ENCODE data around the gene MICOS13.

MICOS13 gene

GRCh38 chr19:5641171-5641570 is 39.1 kb downstream of the MICOS13 start:
- CTCF ChIA-PET: no interaction called here

GRCh38 chr19:5637971-5638370 is 42.3 kb downstream of the MICOS13 start:
- no peak for TF ChIP-seq ZNF555 (tag by site-specific recombination; conservative IDR thresholded peaks at IDR 0.05)
- TF ChIP-seq ZNF24 (tag by site-specific recombination; IDR thresholded peaks at IDR 0.05): no peak
- TF ChIP-seq ZNF155 (tag by site-specific recombination; IDR thresholded peaks at IDR 0.05): no peak
- TF ChIP-seq, protein P1, sequence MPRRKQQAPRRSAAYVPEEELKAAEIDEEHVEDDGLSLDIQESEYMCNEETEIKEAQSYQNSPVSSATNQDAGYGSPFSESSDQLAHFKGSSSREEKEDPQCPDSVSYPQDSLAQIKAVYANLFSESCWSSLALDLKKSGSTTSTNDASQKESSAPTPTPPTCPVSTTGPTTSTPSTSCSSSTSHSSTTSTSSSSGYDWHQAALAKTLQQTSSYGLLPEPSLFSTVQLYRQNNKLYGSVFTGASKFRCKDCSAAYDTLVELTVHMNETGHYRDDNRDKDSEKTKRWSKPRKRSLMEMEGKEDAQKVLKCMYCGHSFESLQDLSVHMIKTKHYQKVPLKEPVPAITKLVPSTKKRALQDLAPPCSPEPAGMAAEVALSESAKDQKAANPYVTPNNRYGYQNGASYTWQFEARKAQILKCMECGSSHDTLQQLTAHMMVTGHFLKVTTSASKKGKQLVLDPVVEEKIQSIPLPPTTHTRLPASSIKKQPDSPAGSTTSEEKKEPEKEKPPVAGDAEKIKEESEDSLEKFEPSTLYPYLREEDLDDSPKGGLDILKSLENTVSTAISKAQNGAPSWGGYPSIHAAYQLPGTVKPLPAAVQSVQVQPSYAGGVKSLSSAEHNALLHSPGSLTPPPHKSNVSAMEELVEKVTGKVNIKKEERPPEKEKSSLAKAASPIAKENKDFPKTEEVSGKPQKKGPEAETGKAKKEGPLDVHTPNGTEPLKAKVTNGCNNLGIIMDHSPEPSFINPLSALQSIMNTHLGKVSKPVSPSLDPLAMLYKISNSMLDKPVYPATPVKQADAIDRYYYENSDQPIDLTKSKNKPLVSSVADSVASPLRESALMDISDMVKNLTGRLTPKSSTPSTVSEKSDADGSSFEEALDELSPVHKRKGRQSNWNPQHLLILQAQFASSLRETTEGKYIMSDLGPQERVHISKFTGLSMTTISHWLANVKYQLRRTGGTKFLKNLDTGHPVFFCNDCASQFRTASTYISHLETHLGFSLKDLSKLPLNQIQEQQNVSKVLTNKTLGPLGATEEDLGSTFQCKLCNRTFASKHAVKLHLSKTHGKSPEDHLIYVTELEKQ (tag by site-specific recombination; IDR thresholded peaks at IDR 0.05; ENCODE audit: borderline replicate concordance): no peak
- no peak for TF ChIP-seq ZNF174 (tag by site-specific recombination; IDR thresholded peaks at IDR 0.05)
- TF ChIP-seq, protein P2, sequence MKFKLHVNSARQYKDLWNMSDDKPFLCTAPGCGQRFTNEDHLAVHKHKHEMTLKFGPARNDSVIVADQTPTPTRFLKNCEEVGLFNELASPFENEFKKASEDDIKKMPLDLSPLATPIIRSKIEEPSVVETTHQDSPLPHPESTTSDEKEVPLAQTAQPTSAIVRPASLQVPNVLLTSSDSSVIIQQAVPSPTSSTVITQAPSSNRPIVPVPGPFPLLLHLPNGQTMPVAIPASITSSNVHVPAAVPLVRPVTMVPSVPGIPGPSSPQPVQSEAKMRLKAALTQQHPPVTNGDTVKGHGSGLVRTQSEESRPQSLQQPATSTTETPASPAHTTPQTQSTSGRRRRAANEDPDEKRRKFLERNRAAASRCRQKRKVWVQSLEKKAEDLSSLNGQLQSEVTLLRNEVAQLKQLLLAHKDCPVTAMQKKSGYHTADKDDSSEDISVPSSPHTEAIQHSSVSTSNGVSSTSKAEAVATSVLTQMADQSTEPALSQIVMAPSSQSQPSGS (tag by site-specific recombination; IDR thresholded peaks at IDR 0.05; ENCODE audit: low read depth): no peak
- TF ChIP-seq, protein P3, sequence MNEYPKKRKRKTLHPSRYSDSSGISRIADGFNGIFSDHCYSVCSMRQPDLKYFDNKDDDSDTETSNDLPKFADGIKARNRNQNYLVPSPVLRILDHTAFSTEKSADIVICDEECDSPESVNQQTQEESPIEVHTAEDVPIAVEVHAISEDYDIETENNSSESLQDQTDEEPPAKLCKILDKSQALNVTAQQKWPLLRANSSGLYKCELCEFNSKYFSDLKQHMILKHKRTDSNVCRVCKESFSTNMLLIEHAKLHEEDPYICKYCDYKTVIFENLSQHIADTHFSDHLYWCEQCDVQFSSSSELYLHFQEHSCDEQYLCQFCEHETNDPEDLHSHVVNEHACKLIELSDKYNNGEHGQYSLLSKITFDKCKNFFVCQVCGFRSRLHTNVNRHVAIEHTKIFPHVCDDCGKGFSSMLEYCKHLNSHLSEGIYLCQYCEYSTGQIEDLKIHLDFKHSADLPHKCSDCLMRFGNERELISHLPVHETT (tag by site-specific recombination; IDR thresholded peaks at IDR 0.05): no peak
- H3K4me3 ChIP-seq (ENCODE audit: low read depth, low read length): no peak overlapping the region
- H3K9me3 ChIP-seq (ENCODE audit: control insufficient read depth, insufficient read depth, low read depth, low read length): no peaks in the 10 kb centered on the region
- no peak overlapping the region for H3K27ac ChIP-seq (ENCODE audit: extremely low read depth, low read depth, low read length)
- ChIA-PET POLR2A (interaction anchor here (1.3 kb wide), 1 partner anchor 15 kb away, joined by 4 read pairs; the partner anchor contains the start of genes SAFB and SAFB2), CTCF (interaction anchor here (1.0 kb wide), 1 partner anchor 52 kb away, joined by 3 read pairs; the partner anchor contains the start of gene RPL36)
- no peaks in the 10 kb centered on the region for H3K4me1 ChIP-seq (ENCODE audit: control insufficient read depth, insufficient read depth, low read length)
- H3K36me3 ChIP-seq (ENCODE audit: control insufficient read depth in 2 of 2, insufficient read depth in 1 of 2, low read length in 2 of 2): peaks cover 22 to 51% of the 10 kb centered on the region in 2 experiments

More at GRCh38 chr19:5641171-5641570, 39.1 kb downstream of the MICOS13 start:
- POLR2A ChIA-PET: no interaction called here
- TF ChIP-seq ZNF157 (tag by site-specific recombination; IDR thresholded peaks at IDR 0.05): no peak
- TF ChIP-seq BCL11B (tag by site-specific recombination; IDR thresholded peaks at IDR 0.05; ENCODE audit: low read depth): no peak
- TF ChIP-seq KLF8 (tag by site-specific recombination; IDR thresholded peaks at IDR 0.05): no peak
- no peak for TF ChIP-seq ZNF24 (tag by site-specific recombination; IDR thresholded peaks at IDR 0.05)
- TF ChIP-seq, protein P4, sequence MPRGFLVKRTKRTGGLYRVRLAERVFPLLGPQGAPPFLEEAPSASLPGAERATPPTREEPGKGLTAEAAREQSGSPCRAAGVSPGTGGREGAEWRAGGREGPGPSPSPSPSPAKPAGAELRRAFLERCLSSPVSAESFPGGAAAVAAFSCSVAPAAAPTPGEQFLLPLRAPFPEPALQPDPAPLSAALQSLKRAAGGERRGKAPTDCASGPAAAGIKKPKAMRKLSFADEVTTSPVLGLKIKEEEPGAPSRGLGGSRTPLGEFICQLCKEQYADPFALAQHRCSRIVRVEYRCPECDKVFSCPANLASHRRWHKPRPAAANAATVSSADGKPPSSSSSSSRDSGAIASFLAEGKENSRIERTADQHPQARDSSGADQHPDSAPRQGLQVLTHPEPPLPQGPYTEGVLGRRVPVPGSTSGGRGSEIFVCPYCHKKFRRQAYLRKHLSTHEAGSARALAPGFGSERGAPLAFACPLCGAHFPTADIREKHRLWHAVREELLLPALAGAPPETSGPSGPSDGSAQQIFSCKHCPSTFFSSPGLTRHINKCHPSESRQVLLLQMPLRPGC (tag by site-specific recombination; IDR thresholded peaks at IDR 0.05): no peak
- no peak for TF ChIP-seq ZIC2 (tag by site-specific recombination; IDR thresholded peaks at IDR 0.05)
- TF ChIP-seq, protein P5, sequence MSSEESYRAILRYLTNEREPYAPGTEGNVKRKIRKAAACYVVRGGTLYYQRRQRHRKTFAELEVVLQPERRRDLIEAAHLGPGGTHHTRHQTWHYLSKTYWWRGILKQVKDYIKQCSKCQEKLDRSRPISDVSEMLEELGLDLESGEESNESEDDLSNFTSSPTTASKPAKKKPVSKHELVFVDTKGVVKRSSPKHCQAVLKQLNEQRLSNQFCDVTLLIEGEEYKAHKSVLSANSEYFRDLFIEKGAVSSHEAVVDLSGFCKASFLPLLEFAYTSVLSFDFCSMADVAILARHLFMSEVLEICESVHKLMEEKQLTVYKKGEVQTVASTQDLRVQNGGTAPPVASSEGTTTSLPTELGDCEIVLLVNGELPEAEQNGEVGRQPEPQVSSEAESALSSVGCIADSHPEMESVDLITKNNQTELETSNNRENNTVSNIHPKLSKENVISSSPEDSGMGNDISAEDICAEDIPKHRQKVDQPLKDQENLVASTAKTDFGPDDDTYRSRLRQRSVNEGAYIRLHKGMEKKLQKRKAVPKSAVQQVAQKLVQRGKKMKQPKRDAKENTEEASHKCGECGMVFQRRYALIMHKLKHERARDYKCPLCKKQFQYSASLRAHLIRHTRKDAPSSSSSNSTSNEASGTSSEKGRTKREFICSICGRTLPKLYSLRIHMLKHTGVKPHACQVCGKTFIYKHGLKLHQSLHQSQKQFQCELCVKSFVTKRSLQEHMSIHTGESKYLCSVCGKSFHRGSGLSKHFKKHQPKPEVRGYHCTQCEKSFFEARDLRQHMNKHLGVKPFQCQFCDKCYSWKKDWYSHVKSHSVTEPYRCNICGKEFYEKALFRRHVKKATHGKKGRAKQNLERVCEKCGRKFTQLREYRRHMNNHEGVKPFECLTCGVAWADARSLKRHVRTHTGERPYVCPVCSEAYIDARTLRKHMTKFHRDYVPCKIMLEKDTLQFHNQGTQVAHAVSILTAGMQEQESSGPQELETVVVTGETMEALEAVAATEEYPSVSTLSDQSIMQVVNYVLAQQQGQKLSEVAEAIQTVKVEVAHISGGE (tag by site-specific recombination; conservative IDR thresholded peaks at IDR 0.05; ENCODE audit: low read depth): no peak
- no peak for TF ChIP-seq ZNF140 (tag by site-specific recombination; IDR thresholded peaks at IDR 0.05)
- no peak for TF ChIP-seq AEBP2 (tag by site-specific recombination; IDR thresholded peaks at IDR 0.05; ENCODE audit: borderline replicate concordance)
- no peak for TF ChIP-seq ZXDB (tag by site-specific recombination; IDR thresholded peaks at IDR 0.05)
- TF ChIP-seq MEIS1 (CRISPR knock-in tag; IDR thresholded peaks at IDR 0.05; ENCODE audit: borderline replicate concordance): no peak
- TF ChIP-seq WT1 (tag by site-specific recombination; IDR thresholded peaks at IDR 0.05): no peak
- peaks cover 28 to 65% of the 10 kb centered on the region in 2 experiments for H3K36me3 ChIP-seq (ENCODE audit: control insufficient read depth in 2 of 2, insufficient read depth in 1 of 2, low read length in 2 of 2)
- H3K9me3 ChIP-seq (ENCODE audit: control insufficient read depth, insufficient read depth, low read depth, low read length): no peaks in the 10 kb centered on the region
- H3K4me1 ChIP-seq (ENCODE audit: control insufficient read depth, insufficient read depth, low read length): no peaks in the 10 kb centered on the region
- no peak overlapping the region for H3K4me3 ChIP-seq (ENCODE audit: low read depth, low read length)
- no peak overlapping the region for H3K27ac ChIP-seq (ENCODE audit: extremely low read depth, low read depth, low read length)

Data from HEK293 (cell line).